NCI-H128 (cell line): ENCODE data around the gene PEX16.

ENCODE experiments used
- DNase-seq: peaks from one replicate; lab custom pipeline; 2025; ENCODE audit not compliant: unreplicated experiment; lab: John Stamatoyannopoulos, UW

Gene PEX16

GRCh38 chr11:45879803-45880686 is 37.6 kb downstream of the PEX16 start:
- DNase-seq = no peak

- DNase-seq = no peak
These were observed 39.8 kb downstream of the PEX16 start for GRCh38 chr11:45877845-45878244.

GRCh38 chr11:45877221-45877620 is 40.5 kb downstream of the PEX16 start:
- no peak for DNase-seq

GRCh38 chr11:45876401-45876800 is 41.3 kb downstream of the PEX16 start:
- no peak for DNase-seq

GRCh38 chr11:45872651-45873356 is 44.9 kb downstream of the PEX16 start:
- peak; percentile 61 for DNase-seq

GRCh38 chr11:45871638-45872037 is 46.0 kb downstream of the PEX16 start:
- no peak for DNase-seq

GRCh38 chr11:45870706-45871105 is 47.0 kb downstream of the PEX16 start:
- no peak for DNase-seq

GRCh38 chr11:45869551-45869950 is 48.1 kb downstream of the PEX16 start:
- DNase-seq = no peak

- DNase-seq = no peak
These were observed 53.6 kb downstream of the PEX16 start for GRCh38 chr11:45864041-45864440.

- no peak for DNase-seq
These were observed 56.7 kb downstream of the PEX16 start for GRCh38 chr11:45860764-45861510.

GRCh38 chr11:45860348-45860747 is 57.3 kb downstream of the PEX16 start:
- DNase-seq = no peak
